Lower leg skin (tissue), 3 donors: ENCODE results near the gene DHRS1.

Source experiments
- CTCF ChIP-seq, 3 donors: fragments of 450-650 bp; IDR thresholded peaks; one replicate each; pipeline ENCODE4 v1.5.1; 2016; ENCODE audit warnings: antibody characterized with exemption in 3 of 3, mild to moderate bottlenecking in 3 of 3, moderate library complexity in 2 of 3
- POLR2A ChIP-seq, 2 donors: fragments of 450-650 bp; IDR thresholded peaks; one replicate each; pipeline ENCODE4 v1.6.1; 2016 to 2017; ENCODE audit warnings: antibody characterized with exemption in 2 of 2, mild to moderate bottlenecking in 1 of 2, moderate library complexity in 1 of 2

- no peak for TF ChIP-seq CTCF (IDR thresholded peaks at IDR 0.05)
- TF ChIP-seq POLR2A (IDR thresholded peaks at IDR 0.05), result no peak
Observed at GRCh38 chr14:24277606-24278321, 21.8 kb downstream of the DHRS1 start.
